NCI-H2227 treated with DMSO at 0.1 percent for 48 hours (cell line): ENCODE measurements around the gene TDRD12.
"Not testable (repeated sequence)": the region's sequence is repeated elsewhere in the genome, so short reads cannot be mapped to it uniquely, and the experiment has no call there.

Experiments used
- DNase-seq: peaks from one replicate; lab custom pipeline; 2025; lab: John Stamatoyannopoulos, UW

TDRD12 gene

GRCh38 chr19:32866564-32867265, 147.1 kb downstream of the TDRD12 start:
- DNase-seq: no peak

DNA sequence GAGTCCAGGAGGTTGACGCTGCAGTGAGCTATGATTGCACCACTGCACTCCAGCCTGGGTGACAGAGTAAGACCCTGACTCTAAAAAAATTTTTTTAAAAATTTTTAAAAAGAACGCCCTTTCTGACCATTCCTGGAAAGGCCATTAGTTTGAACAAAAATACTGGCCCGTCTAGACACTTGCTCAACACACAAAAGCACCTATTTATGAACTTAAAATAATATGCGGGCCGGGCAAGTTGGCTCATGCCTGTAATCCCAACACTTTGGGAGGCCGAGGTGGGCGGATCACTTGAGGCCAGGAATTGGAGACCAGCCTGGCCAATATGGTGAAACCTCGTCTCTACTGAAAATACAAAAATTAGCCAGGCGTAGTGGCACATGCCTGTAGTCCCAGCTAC, 147.9 kb downstream of the TDRD12 start:
- DNase-seq: not testable (repeated sequence)

DNA sequence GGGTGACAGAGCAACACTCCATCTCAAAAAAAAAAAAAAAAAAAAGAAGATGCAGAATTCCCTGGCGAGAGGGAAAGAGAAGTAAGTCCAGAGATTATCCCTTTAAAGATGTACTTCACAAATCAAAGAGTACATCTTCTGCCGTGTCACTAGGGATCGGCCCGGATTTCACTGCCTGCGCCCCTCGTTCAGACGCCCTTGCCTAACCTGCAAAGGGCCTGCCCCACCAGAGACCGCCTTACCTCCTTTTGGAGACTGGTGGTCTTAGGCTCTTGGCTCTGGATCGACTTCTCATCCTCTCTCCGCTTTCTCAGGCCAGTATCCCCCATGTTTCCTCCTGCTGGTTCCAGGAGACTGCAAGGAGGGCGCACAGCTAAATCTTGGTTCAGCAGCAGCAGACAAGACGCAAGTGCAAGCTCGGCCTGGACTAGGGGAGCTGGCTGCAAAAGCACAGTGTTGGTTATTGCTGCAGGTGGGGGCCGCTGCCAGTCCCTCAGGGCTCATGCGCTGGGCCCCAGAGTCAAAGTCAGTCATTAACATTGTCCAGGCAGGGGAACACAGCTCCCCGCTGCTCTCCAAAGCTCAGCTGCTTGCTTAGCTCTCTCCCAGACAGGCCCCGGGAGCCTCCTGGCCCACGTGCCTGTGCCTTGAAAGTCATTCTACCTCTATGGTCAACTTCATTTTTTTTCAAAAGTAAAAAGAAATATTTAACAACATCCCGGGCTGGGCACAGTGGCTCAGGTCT, 148.8 kb downstream of the TDRD12 start:
- no peak for DNase-seq

DNA sequence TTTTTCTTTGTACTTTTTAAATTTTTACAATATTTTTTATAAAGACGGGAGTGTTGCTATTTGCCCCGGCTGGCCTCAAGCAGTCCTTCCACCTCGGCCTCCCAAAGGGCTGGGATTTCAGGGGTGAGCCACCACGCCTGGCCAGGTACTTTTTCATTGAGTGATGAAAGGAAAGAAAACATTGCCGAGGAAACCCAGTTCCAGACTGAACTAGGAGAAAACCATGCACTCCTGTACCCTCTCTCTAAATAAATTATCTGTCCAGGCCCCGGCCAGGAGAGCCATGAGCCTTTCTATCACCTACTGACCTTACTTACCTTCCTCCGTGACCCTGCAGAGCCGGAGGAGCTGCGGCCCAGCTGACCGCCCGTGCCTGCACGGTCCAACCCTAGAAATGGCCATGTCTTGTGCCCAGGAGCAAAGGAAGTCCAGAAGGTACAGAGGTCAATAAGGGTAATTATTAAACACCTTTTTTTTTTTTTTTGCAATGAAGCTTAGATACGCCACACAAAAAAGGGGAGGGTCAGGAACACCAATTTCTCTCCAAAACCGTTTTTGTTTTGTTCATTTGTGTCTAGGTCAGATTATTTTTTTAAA, 149.9 kb downstream of the TDRD12 start, which contains the start of gene SLC7A9:
TSS of gene SLC7A9 (minus strand) at position 399 of the 597 bp plus-strand sequence. CDS start 1,233 bp downstream, outside the sequence.
- no peak for DNase-seq

- DNase-seq: no peak
Measured at GRCh38 chr19:32869966-32870573, 150.5 kb downstream of the TDRD12 start.

DNA sequence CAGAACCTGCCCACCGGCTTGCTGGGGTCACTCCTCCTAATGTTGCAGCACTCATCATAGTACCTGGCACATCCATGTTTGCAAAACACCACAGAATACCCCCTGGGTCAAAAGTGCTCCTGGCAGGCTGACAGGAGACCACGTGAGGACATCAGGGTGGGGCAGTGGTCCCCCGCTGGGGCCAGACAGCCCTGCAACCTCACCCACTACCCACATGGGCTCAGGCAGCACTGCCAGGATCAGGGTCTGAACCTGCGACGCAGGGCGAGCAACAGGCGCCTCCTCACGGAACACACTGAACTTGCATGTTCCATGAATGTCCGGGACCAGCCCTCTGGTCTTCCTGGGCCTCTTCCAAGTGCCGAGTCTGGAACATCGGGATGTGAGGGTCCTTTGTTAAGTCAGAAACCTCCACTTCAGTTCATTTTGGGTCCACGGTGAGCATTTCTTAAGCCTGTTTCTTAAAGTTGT, 151.4 kb downstream of the TDRD12 start:
- DNase-seq: no peak

GRCh38 chr19:32872391-32872790, 152.8 kb downstream of the TDRD12 start:
- DNase-seq: no peak

- no peak for DNase-seq
Measured at GRCh38 chr19:32873247-32873959, 153.8 kb downstream of the TDRD12 start.

- DNase-seq: no peak
Measured at GRCh38 chr19:32874605-32875004, 155.0 kb downstream of the TDRD12 start.

- no peak for DNase-seq
Measured at GRCh38 chr19:32875428-32875827, 155.9 kb downstream of the TDRD12 start.

DNA sequence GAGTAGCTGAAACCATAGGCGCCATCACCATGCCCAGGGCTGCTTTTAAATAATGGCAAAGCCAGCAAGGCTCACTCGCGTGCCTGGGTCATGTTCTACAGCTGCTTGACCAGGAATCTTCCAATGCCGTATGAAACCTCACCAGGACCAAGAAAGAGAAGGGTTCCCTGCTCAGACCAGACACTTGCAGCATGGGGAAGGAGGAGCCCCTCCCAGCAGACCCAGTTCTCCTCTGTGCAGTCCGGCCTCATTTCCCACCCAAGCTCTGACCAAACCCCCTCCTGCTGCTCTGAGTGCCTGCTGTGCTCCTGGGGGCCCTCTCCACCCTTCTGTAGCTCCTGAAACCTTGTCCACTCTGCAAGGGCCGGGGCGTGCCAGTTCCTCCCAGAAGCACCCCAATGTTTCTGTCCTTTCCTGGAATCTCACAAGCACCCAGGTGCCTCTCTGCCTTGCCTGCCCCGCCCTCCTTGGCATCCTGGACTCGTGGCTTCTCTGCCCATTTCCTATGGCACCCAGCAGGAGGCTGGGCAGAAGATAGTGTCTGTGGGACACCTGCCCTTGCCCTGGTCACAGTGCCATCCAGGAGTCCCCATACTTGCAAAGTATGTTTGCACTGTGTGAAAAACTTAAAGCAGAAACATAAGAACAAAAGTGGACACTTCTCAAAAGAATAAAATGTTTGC, 156.8 kb downstream of the TDRD12 start:
- no peak for DNase-seq

GRCh38 chr19:32876919-32877285, 157.3 kb downstream of the TDRD12 start:
- DNase-seq: peak; percentile 80
